Endometrium (tissue), 2 donors: ENCODE results near the gene RAVER1.
"Not testable (repeated sequence)": the region's sequence is repeated elsewhere in the genome, so short reads cannot be mapped to it uniquely, and the experiment has no call there.

Experiments
- FAIRE-seq: peaks from 2 replicates; lab custom pipeline; 2012; peaks lifted over from hg19 to GRCh38; lab: Jason Lieb, UNC
- donor health status: control.
- donor health status: control.

The RAVER1 gene

GRCh38 chr19:10332965-10333757 is at the start of gene RAVER1:
RAVER1 (minus strand) TSS chr19:10333529; CDS start chr19:10333507, 22 bp downstream.
- FAIRE-seq: peak; percentile 12

- not testable (repeated sequence) for FAIRE-seq
Measured at GRCh38 chr19:10383223-10383499, 49.8 kb upstream of the RAVER1 start.

- peak; percentile 99 for FAIRE-seq
Measured at GRCh38 chr19:10380313-10381102, 47.2 kb upstream of the RAVER1 start, which contains the start of gene TYK2. TYK2 (minus strand) TSS chr19:10380572; CDS start chr19:10378406, 2,166 bp downstream.

- no peak for FAIRE-seq
Measured at GRCh38 chr19:10379880-10380312, 46.6 kb upstream of the RAVER1 start.

- FAIRE-seq: no peak
Measured at GRCh38 chr19:10378124-10378523, 44.8 kb upstream of the RAVER1 start.

GRCh38 chr19:10377140-10377640 is 43.9 kb upstream of the RAVER1 start:
- FAIRE-seq: not testable (repeated sequence)

GRCh38 chr19:10374931-10375330 is 41.6 kb upstream of the RAVER1 start:
- no peak for FAIRE-seq

GRCh38 chr19:10372690-10373089 is 39.4 kb upstream of the RAVER1 start:
- no peak for FAIRE-seq

GRCh38 chr19:10368101-10368803 is 34.9 kb upstream of the RAVER1 start:
- FAIRE-seq: no peak

GRCh38 chr19:10366950-10367512 is 33.7 kb upstream of the RAVER1 start:
- not testable (repeated sequence) for FAIRE-seq

- no peak for FAIRE-seq
Measured at GRCh38 chr19:10365518-10365917, 32.2 kb upstream of the RAVER1 start.

- no peak for FAIRE-seq
Measured at GRCh38 chr19:10364644-10365043, 31.3 kb upstream of the RAVER1 start.

- FAIRE-seq: no peak
Measured at GRCh38 chr19:10363789-10364281, 30.5 kb upstream of the RAVER1 start.

- FAIRE-seq: no peak
Measured at GRCh38 chr19:10362259-10362658, 28.9 kb upstream of the RAVER1 start.

GRCh38 chr19:10361569-10362011 is 28.3 kb upstream of the RAVER1 start:
- no peak for FAIRE-seq

- FAIRE-seq: no peak
Measured at GRCh38 chr19:10356431-10356830, 23.1 kb upstream of the RAVER1 start.

- FAIRE-seq: no peak
Measured at GRCh38 chr19:10353793-10354391, 20.6 kb upstream of the RAVER1 start.

- FAIRE-seq: no peak
Measured at GRCh38 chr19:10352764-10353671, 19.7 kb upstream of the RAVER1 start.

- FAIRE-seq: no peak
Measured at GRCh38 chr19:10346509-10346908, 13.2 kb upstream of the RAVER1 start.

GRCh38 chr19:10344780-10345179 is 11.5 kb upstream of the RAVER1 start:
- FAIRE-seq: no peak
